Activated naive CD4-positive, alpha-beta T cell (primary cell): ENCODE data around the gene PCDHB9.
"Not testable (repeated sequence)": the region's sequence is repeated elsewhere in the genome, so short reads cannot be mapped to it uniquely, and the experiment has no call there.

Source experiments
- DNase-seq, 4 experiments: peaks; one replicate each; lab custom pipeline; 2025; lab: John Stamatoyannopoulos, UW

Gene PCDHB9

DNA sequence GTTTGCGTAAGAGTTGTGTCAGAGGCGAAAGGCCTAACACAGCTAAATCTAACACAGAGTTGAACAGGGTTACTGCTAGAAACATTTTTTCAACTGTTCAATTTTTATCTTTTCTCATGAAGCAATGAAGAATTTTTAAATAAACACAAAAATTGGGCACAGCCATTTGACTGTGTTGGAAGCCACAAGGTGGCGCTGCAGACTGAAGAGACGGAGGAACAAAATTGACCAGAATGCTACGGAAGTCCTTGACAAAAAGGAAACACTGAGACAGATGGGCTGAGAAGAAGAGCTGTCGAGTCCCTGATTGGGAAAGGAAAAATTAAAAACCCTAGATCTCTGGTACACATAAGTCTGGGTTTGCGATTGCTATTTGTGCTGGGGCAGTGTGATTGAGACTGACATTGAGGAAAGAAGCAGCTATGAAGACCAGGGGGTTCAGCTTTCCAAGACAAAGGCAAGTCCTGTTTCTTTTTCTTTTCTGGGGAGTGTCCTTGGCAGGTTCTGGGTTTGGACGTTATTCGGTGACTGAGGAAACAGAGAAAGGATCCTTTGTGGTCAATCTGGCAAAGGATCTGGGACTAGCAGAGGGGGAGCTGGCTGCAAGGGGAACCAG is at the start of gene PCDHB9:
Gene PCDHB9 (plus strand): TSS at position 265 of the 616 bp plus-strand sequence. CDS start 158 bp downstream, at position 423.
- DNase-seq = no peak

DNA sequence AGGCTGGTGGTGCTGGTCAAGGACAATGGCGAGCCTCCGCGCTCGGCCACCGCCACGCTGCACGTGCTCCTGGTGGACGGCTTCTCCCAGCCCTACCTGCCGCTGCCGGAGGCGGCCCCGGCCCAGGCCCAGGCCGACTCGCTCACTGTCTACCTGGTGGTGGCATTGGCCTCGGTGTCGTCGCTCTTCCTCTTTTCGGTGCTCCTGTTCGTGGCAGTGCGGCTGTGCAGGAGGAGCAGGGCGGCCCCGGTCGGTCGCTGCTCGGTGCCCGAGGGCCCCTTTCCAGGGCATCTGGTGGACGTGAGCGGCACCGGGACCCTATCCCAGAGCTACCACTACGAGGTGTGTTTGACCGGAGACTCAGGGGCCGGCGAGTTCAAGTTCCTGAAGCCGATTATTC is 49.6 kb upstream of the PCDHB9 start:
- DNase-seq = not testable (repeated sequence)

DNA sequence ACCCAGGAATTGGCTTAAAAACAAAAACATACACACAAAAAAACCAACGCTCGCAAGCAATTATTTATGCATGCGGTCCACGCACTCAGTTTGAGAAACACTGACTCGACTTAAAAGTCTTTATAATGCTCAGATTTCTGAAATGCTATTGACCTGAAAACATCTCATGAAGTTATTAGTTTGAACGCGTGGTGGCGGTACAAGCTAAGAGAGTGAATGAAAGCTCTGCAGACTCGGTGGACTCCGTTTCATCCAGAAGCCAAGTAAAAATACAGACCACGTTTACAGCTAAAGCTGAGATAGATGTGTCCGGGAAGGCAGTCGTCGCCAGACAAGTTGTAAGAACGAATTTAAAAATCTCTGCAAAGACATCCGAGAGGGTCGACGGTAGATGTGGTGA is 37.1 kb upstream of the PCDHB9 start, which contains the start of gene PCDHB6:
Gene PCDHB6 (plus strand): TSS at position 246 of the 400 bp plus-strand sequence. CDS start 201 bp downstream, outside the sequence.
- DNase-seq = no peak

DNA sequence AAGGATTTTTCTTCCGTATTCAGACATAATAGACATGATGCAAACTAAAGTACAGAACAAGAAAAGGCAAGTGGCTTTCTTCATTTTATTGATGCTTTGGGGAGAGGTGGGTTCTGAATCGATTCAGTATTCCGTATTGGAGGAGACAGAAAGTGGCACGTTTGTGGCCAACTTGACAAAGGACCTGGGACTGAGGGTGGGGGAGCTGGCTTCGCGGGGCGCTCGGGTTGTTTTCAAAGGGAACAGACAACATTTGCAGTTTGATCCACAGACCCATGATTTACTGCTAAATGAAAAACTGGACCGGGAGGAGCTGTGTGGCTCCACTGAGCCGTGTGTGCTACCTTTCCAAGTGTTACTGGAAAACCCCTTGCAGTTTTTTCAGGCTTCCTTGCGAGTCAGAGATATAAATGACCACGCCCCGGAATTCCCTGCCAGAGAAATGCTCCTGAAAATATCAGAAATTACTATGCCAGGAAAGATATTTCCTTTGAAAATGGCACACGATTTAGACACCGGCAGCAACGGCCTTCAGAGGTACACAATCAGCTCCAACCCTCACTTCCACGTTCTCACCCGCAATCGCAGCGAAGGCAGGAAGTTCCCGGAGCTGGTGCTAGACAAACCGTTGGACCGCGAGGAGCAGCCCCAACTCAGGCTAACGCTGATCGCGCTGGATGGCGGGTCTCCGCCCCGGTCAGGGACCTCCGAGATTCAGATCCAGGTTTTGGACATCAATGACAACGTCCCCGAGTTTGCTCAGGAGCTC is 36.6 kb upstream of the PCDHB9 start:
- DNase-seq = no peak

DNA sequence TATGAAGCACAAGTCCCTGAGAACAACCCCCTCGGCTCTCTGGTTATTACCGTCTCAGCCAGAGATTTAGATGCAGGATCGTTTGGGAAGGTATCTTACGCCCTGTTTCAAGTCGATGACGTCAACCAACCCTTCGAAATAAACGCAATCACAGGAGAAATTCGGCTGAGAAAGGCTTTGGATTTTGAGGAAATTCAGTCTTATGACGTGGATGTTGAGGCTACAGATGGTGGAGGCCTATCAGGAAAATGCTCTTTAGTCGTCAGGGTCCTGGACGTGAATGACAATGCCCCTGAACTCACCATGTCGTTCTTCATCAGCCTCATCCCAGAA is 36.0 kb upstream of the PCDHB9 start:
- no peak for DNase-seq

DNA sequence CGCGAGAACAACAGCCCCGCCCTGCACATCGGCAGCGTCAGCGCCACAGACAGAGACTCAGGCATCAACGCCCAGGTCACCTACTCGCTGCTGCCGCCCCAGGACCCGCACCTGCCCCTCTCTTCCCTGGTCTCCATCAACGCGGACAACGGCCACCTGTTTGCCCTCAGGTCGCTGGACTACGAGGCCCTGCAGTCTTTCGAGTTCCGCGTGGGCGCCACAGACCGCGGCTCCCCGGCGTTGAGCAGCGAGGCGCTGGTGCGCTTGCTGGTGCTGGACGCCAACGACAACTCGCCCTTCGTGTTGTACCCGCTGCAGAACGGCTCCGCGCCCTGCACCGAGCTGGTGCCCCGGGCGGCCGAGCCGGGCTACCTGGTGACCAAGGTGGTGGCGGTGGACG is 35.3 kb upstream of the PCDHB9 start:
- DNase-seq = not testable (repeated sequence)

DNA sequence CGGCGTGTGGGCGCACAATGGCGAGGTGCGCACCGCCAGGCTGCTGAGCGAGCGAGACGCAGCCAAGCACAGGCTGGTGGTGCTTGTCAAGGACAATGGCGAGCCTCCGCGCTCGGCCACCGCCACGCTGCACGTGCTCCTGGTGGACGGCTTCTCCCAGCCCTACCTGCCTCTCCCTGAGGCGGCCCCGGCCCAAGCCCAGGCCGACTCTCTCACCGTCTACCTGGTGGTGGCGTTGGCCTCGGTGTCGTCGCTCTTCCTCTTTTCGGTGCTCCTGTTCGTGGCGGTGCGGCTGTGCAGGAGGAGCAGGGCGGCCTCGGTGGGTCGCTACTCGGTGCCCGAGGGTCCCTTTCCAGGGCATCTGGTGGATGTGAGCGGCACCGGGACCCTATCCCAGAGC is 34.9 kb upstream of the PCDHB9 start:
- not testable (repeated sequence) for DNase-seq

DNA sequence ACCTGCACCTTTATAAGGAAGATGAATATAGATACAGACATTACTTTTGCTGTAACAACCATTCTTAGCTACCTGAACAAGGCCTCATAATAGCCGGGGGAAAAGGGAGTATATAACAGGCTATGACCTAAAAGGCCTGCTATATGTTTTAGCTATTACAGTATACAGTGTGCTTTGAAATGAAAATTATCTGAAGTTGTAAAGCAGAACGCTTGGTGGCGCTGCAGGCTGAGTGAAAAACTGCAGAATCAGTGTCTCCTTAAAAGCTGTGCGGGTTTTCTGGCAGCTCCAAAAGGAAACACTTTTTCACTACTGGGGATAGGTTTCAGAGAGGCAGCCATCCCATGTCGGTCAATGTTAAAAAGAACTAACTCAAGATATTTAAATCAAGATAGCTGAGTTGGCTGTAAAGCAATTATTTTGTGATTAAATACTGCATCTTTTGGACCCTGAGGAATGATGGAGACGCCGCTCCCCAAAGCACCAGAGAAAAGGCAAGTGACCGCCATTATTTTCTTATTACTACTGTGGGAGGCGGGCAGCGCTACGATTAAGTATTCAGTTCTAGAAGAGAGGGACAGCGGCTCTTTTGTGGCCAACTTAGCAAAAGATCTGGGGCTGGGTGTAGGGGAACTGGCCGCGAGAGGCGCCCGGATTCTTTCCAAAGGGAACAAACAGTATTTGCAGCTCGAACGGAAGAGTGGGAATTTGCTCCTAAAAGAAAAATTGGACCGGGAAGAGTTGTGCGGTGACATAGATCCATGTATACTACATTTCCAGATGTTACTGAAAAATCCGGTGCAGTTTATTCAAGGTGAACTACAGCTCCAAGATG is 31.2 kb upstream of the PCDHB9 start:
- DNase-seq = no peak

DNA sequence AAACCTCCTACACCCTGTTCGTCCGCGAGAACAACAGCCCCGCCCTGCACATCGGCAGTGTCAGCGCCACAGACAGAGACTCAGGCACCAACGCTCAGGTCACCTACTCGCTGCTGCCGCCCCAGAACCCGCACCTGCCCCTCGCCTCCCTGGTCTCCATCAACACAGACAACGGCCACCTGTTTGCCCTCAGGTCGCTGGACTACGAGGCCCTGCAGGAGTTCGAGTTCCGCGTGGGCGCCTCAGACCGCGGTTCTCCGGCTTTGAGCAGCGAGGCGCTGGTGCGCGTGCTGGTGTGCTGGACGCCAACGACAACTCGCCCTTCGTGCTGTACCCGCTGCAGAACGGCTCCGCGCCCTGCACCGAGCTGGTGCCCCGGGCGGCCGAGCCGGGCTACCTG is 29.6 kb upstream of the PCDHB9 start:
- DNase-seq = not testable (repeated sequence)

DNA sequence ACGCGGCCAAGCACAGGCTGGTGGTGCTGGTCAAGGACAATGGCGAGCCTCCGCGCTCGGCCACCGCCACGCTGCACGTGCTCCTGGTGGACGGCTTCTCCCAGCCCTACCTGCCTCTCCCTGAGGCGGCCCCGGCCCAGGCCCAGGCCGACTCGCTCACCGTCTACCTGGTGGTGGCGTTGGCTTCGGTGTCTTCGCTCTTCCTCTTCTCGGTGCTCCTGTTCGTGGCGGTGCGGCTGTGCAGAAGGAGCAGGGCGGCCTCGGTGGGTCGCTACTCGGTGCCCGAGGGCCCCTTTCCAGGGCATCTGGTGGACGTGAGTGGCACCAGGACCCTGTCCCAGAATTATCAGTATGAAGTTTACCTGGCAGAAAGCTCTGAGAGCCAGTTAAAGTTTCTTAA is 29.1 kb upstream of the PCDHB9 start:
- DNase-seq = not testable (repeated sequence)

DNA sequence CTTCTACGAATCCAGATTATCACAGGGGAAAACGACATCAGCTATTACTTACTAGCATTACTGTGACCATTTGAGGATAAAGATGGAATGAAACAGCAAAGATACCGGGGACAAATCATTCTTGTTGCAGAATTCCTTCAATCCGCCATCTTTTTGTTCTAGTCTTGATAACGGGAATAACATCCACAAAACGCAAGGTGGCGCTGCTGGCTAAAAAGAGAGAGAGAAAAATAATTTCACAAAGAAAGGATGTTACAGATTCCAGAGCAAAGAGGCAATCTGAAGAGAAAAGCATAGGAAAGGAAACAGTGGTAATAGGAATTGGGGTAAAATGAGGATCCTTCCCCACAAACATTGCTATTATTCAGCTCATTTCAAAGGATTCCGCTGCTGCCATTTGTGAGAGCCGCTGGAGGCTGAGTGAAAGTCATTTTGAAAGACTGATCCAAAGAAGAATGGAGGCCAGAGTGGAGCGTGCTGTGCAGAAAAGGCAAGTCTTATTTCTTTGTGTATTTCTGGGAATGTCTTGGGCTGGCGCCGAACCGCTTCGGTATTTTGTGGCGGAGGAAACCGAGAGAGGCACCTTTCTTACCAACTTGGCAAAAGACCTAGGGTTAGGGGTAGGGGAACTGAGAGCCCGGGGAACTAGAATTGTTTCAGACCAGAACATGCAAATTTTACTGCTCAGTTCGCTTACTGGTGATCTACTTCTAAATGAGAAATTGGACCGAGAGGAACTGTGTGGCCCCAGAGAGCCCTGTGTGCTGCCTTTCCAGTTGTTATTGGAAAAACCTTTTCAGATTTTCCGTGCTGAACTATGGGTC is 14.4 kb upstream of the PCDHB9 start, which contains the start of gene PCDHB7:
Gene PCDHB7 (plus strand): TSS at position 264 of the 824 bp plus-strand sequence. CDS start 192 bp downstream, at position 456.
- DNase-seq = no peak

DNA sequence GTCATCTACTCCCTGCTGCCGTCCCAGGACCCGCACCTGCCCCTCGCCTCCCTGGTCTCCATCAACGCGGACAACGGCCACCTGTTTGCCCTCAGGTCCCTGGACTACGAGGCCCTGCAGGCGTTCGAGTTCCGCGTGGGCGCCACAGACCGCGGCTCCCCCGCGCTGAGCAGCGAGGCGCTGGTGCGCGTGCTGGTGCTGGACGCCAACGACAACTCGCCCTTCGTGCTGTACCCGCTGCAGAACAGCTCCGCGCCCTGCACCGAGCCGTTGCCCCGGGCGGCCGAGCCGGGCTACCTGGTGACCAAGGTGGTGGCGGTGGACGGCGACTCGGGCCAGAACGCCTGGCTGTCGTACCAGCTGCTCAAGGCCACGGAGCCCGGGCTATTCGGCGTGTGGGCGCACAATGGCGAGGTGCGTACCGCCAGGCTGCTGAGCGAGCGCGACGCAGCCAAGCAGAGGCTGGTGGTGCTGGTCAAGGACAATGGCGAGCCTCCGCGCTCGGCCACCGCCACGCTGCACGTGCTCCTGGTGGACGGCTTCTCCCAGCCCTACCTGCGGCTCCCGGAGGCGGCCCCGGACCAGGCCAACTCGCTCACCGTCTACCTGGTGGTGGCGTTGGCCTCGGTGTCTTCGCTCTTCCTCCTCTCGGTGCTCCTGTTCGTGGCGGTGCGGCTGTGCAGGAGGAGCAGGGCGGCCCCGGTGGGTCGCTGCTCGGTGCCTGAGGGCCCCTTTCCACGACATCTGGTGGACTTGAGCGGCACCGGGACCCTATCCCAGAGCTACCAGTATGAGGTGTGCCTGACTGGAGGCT is 12.5 kb upstream of the PCDHB9 start:
- DNase-seq = not testable (repeated sequence)

DNA sequence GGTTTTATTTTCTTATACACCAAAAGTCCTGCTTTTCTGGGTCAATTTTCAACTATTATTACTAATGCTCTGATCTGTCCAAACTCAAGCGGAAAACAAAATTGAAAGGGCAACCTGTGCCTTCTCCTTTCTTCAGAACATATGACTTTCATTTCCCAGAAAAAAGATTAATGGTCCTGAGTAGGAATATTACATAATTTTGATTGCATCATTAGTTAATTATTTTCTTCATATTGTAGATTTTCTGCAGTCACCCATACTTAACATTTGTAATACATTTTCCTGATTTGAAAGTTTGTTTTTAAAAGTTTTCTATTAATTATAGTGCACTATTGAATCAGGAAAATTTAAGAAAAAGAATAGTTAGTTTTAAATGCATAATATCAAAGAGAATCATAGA is 11.0 kb upstream of the PCDHB9 start:
- no peak for DNase-seq

DNA sequence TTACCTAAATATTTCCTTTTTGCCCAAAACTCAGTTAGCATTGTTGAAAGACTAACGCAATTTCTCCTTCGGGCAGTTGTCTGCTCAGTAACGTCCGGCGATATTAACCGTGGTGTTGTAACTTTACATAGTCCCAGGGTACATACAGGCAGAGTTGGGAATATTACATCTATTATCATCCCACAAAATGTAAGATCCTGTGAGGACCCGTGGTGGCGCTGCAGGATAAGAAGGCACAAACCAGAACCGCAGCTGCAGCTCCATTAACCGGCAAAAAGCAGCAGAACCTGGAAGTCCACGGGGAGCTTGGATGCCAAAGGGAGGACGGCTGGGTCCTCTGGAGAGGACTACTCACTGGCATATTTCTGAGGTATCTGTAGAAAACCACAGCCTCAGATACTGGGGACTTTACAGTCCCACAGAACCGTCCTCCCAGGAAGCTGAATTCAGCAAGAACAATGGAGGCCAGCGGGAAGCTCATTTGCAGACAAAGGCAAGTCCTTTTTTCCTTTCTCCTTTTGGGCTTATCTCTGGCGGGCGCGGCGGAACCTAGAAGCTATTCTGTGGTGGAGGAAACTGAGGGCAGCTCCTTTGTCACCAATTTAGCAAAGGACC is 9.3 kb upstream of the PCDHB9 start, which contains the start of gene PCDHB8:
Gene PCDHB8 (plus strand): TSS at position 214 of the 615 bp plus-strand sequence. CDS start 245 bp downstream, at position 459.
- not testable (repeated sequence) for DNase-seq

DNA sequence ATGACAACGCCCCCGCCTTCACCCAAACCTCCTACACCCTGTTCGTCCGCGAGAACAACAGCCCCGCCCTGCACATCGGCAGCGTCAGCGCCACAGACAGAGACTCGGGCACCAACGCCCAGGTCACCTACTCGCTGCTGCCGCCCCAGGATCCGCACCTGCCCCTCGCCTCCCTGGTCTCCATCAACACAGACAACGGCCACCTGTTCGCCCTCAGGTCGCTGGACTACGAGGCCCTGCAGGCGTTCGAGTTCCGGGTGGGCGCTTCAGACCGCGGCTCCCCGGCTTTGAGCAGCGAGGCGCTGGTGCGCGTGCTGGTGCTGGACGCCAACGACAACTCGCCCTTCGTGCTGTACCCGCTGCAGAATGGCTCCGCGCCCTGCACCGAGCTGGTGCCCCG is 7.6 kb upstream of the PCDHB9 start:
- DNase-seq = not testable (repeated sequence)

DNA sequence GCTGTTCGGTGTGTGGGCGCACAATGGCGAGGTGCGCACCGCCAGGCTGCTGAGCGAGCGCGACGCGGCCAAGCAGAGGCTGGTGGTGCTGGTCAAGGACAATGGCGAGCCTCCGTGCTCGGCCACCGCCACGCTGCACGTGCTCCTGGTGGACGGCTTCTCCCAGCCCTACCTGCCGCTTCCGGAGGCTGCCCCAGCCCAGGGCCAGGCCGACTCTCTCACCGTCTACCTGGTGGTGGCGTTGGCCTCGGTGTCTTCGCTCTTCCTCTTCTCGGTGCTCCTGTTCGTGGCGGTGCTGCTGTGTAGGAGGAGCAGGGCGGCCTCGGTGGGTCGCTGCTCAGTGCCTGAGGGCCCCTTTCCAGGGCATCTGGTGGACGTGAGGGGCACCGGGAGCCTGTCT is 7.1 kb upstream of the PCDHB9 start:
- DNase-seq = not testable (repeated sequence)

DNA sequence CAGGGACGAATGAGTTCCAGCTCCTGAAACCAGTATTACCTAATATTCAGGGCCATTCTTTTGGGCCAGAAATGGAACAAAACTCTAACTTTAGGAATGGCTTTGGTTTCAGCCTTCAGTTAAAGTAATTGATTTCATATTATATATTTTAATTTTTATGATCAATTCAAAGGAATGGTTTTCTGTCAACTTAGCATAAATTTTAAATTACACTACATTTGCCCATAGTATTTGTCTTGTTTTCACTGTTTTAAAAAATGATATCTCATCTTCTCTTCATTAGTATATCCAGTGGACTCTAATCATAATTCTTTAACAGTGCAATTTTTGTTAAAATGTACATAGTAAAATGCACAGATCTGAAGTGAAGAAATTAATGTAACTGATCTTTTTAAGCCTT is 6.6 kb upstream of the PCDHB9 start:
- no peak for DNase-seq

DNA sequence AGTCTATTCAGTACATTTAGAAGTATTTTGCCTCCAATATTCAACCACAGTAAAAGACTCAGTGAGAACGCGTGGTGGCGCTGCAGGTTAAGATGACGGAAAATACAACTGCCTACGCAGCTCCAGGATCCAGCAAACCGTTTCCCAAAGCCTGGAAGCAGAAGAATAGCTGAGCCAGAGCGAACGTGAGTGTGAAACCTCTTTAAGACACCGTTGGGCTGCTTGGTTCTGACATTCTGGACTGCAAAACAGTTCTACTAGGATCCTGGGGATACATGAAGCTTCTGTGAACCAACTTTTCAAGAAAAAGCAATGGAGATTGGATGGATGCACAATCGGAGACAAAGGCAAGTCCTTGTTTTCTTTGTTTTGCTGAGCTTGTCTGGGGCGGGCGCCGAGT is 4.7 kb upstream of the PCDHB9 start, which contains the start of gene PCDHB16:
Gene PCDHB16 (plus strand): TSS at position 140 of the 400 bp plus-strand sequence. CDS start 173 bp downstream, at position 313.
- no peak for DNase-seq

DNA sequence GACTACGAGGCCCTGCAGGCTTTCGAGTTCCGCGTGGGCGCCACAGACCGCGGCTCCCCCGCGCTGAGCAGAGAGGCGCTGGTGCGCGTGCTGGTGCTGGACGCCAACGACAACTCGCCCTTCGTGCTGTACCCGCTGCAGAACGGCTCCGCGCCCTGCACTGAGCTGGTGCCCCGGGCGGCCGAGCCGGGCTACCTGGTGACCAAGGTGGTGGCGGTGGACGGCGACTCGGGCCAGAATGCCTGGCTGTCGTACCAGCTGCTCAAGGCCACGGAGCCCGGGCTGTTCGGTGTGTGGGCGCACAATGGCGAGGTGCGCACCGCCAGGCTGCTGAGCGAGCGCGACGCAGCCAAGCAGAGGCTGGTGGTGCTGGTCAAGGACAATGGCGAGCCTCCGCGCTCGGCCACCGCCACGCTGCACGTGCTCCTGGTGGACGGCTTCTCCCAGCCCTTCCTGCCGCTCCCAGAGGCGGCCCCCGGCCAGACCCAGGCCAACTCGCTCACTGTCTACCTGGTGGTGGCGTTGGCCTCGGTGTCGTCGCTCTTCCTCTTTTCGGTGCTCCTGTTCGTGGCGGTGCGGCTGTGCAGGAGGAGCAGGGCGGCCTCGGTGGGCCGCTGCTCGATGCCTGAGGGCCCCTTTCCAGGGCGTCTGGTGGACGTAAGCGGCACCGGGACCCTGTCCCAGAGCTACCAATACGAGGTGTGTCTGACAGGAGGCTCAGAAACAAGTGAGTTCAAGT is 2.7 kb upstream of the PCDHB9 start:
- DNase-seq = not testable (repeated sequence)
